ENCODE measurements around the gene KIF21A. TPM values are rescaled to one million over a fixed set of nuclear protein-coding genes. Genes with fewer than 3 reads are reported as not detected.

KIF21A gene
- total RNA-seq, 2 donors from 2014 or later = 50.4 to 51.9 TPM

- Histone ChIP-seq H3K36me3 (no peaks in the 10 kb centered on the region), H3K4me1 (no peaks in the 10 kb centered on the region)
Measured at GRCh38 chr12:39459027-39459434, 16.1 kb upstream of the KIF21A start.

DNA sequence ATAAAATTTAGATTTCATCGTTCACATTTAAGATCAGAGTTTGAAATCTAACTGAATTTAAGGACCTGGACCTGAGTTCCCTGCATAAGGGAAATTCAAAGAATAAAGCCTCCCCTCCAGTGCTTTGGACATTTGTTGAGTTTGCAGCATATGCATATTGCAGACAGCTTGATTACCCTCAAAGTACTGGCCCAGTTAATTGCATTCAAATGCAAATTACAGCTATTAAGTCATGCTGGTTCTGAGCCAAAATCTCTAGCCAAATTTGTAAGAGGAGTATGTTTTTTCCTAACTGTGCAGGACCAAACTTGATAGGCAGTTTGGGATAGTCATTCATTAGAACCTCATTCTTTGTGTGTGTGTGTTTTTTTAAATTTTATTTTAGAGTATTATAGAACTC is 9.1 kb upstream of the KIF21A start:
- Histone ChIP-seq H3K27ac (no peak overlapping the region), H3K4me1 (no peaks in the 10 kb centered on the region), H3K4me3 (no peak overlapping the region), H3K36me3 (no peaks in the 10 kb centered on the region), H3K27me3 (no peaks in the 10 kb centered on the region), H3K9me3 (no peaks in the 10 kb centered on the region)
- DNase-seq (ENCODE audit: low spot score) = no peak
- no peak for TF ChIP-seq CTCF (IDR thresholded peaks at IDR 0.05)

More at GRCh38 chr12:39459027-39459434, 16.1 kb upstream of the KIF21A start:
- TF ChIP-seq CTCF (IDR thresholded peaks at IDR 0.05) = no peak
- H3K4me3 ChIP-seq = no peak overlapping the region
- no peaks in the 10 kb centered on the region for H3K9me3 ChIP-seq
- no peak for DNase-seq (ENCODE audit: low spot score)
- no peak overlapping the region for H3K27ac ChIP-seq
- no peaks in the 10 kb centered on the region for H3K27me3 ChIP-seq

GRCh38 chr12:39448038-39448437 is 5.1 kb upstream of the KIF21A start:
- Histone ChIP-seq H3K4me1 (no peaks in the 10 kb centered on the region), H3K27me3 (no peaks in the 10 kb centered on the region), H3K9me3 (no peaks in the 10 kb centered on the region), H3K4me3 (no peak overlapping the region), H3K36me3 (no peaks in the 10 kb centered on the region), H3K27ac (no peak overlapping the region)
- TF ChIP-seq CTCF (IDR thresholded peaks at IDR 0.05) = no peak
- no peak for DNase-seq (ENCODE audit: low spot score)

DNA sequence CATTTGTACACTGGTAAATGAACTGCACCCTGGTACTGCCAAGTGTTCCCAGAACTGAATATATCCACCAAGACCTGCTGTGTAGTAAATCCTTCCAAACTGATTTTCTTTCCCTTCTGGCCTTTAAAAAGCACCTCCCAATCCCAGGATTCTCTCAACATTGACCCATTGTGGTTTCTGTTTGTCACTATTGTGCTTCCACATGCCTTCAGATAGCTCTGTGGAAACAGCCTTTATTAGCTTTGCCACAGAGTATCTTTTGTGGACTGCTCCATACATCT is 949 bp upstream of the KIF21A start:
- peak overlapping the region; percentile 80 to 90 for H3K4me3 ChIP-seq
- H3K27ac ChIP-seq = peak overlapping the region; percentile 95 to 97
- TF ChIP-seq CTCF (IDR thresholded peaks at IDR 0.05) = no peak
- H3K27me3 ChIP-seq = no peaks in the 10 kb centered on the region
- no peak for DNase-seq (ENCODE audit: low spot score)
- H3K36me3 ChIP-seq = no peaks in the 10 kb centered on the region
- no peaks in the 10 kb centered on the region for H3K9me3 ChIP-seq
- H3K4me1 ChIP-seq = no peaks in the 10 kb centered on the region

GRCh38 chr12:39442831-39443080 is 164 bp downstream of the KIF21A start:
- H3K27ac ChIP-seq = peak overlapping the region; percentile 95 to 97
- peaks cover 0 to 6% of the 10 kb centered on the region in 2 donors for H3K4me1 ChIP-seq
- H3K9me3 ChIP-seq = no peaks in the 10 kb centered on the region
- no peak for DNase-seq (ENCODE audit: low spot score)
- no peaks in the 10 kb centered on the region for H3K36me3 ChIP-seq
- TF ChIP-seq CTCF (IDR thresholded peaks at IDR 0.05) = no peak
- H3K27me3 ChIP-seq = no peaks in the 10 kb centered on the region
- peak overlapping the region; percentile 80 to 90 for H3K4me3 ChIP-seq

DNA sequence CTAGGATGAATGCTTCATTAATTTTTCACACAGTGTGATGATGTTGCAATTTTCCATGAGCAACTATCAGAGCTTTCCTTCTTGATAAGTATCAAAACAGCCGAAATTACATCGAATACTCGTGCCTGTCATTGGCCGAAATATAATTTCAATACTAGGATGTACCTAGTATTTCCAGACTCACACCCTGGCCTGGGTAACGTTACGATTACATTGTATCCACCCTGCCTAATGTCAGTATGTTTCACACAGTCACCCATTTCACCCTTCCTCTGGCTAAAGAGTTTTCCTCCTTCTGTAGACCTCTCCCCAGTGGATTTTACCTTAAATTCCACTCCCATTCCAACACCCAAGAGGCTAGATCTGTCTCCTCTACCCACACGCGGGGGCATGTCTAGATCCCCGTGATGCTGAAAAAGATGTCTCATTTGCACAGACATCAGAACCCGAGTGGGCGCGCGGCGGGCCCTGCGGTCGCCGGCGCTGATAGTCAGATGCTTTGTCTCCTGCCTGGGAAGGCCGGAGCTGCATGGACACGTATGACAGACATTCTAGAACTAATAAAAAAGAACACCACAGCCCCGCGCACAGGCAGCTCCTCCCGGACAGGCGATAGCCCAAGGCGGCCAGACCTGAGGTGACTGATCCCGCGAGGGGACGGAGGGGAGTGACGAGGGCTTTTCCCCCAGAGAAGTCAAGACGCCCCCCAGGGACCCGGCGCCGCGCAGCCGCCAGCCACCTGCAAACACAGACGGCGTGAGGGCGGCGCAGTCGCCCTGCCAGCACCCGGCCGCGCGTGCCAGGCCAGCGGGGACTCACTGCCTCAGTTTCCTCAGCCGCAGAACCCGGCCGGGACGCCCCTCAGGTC is 723 bp downstream of the KIF21A start:
- Histone ChIP-seq H3K27me3 (no peaks in the 10 kb centered on the region), H3K36me3 (no peaks in the 10 kb centered on the region), H3K4me3 (peak overlapping the region; percentile 80 to 90), H3K9me3 (no peaks in the 10 kb centered on the region), H3K27ac (peak overlapping the region; percentile 95 to 97), H3K4me1 (peaks cover 0 to 6% of the 10 kb centered on the region in 2 donors)
- no peak for TF ChIP-seq CTCF (IDR thresholded peaks at IDR 0.05)
- peak; percentile 63 for DNase-seq (ENCODE audit: low spot score)

All from right atrium auricular region (tissue), 2 donors.